ENCODE results near the gene LIAS. TPM values are rescaled to one million over a fixed set of nuclear protein-coding genes. Genes with fewer than 3 reads are reported as not detected.

LIAS gene
- total and polyA plus RNA-seq, 4 donors = 7.1 to 9.7 (median 9.5) TPM

- no peak for TF ChIP-seq HNF4A (conservative IDR thresholded peaks at IDR 0.05)
- TF ChIP-seq RXRA (IDR thresholded peaks at IDR 0.05) = no peak
- no peak for TF ChIP-seq SP1 (IDR thresholded peaks at IDR 0.05)
- no peak for TF ChIP-seq GABPA (IDR thresholded peaks at IDR 0.05 in 1 of 2, conservative IDR thresholded peaks at IDR 0.05 in 1 of 2)
Measured at GRCh38 chr4:39495446-39496213, 36.8 kb downstream of the LIAS start (continued).

DNA sequence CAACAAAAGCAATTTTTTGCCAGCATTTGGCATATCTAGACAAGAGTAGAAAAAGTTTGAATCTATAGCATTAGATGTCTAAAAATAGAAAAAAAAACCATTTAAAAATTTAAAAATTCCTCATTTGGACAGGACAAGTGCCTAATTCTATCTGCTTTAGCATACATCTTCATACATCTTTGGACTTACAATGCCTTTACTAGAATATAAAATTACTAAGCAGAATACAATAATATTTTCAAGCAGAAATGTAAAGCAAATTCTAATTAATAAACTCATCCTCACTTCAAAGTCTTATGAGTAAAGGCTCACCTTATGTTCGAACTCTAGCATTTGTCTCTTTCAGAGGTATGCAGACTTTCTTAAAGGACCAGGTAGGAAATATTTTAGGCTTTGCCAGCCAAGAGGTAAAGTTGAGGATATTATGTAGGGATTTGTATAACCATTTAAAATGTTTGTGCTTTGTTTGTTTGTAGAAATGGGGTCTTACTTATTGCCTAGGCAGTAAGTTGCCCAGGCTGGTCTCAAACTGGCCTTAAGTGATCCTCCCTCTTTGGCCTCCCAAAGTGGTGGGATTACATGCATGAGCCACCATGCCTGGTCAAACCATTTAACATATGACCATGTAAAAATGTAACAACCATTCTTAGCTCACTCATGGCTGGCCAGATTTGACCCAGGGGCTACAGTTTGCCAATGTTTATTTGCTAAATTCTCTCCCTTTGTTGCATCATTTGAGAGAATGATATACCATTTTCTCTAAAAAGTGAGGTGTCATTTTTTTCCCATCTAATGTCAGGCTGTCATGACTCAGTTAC is 39.3 kb downstream of the LIAS start:
- no peak overlapping the region for H3K4me3 ChIP-seq (ENCODE audit: low read depth in 1 of 3, low read length in 3 of 3)
- peaks cover 12 to 35% (median 31%) of the 10 kb centered on the region in 4 donors for H3K36me3 ChIP-seq (ENCODE audit: control insufficient read depth in 4 of 4, insufficient read depth in 3 of 4, low read depth in 1 of 4, low read length in 3 of 4)
- H3K27ac ChIP-seq (ENCODE audit: low read depth in 1 of 2, low read length in 2 of 2) = no peak overlapping the region
- TF ChIP-seq TAF1 (conservative IDR thresholded peaks at IDR 0.05) = no peak
- TF ChIP-seq, protein P1, sequence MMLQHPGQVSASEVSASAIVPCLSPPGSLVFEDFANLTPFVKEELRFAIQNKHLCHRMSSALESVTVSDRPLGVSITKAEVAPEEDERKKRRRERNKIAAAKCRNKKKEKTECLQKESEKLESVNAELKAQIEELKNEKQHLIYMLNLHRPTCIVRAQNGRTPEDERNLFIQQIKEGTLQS (IDR thresholded peaks at IDR 0.05) = no peak
- TF ChIP-seq RAD21 (IDR thresholded peaks at IDR 0.05) = no peak
- TF ChIP-seq ZBTB33 (IDR thresholded peaks at IDR 0.05) = no peak
- TF ChIP-seq FOXA1 (IDR thresholded peaks at IDR 0.05) = no peak
- H3K9ac ChIP-seq (ENCODE audit: low read depth in 1 of 2, low read length in 2 of 2) = no peak overlapping the region
- WGBS = 96% methylated on average over 1 of the region's 1 CpG
- DNase-seq (ENCODE audit: low spot score) = no peak
- no peaks in the 10 kb centered on the region for H3K9me3 ChIP-seq (ENCODE audit: control insufficient read depth in 4 of 4, low read length in 3 of 4)
- peaks cover 0 to 3% (median 1%) of the 10 kb centered on the region in 4 donors for H3K4me1 ChIP-seq (ENCODE audit: control insufficient read depth in 4 of 4, insufficient read depth in 4 of 4, low read length in 3 of 4)
- H3K27me3 ChIP-seq (ENCODE audit: control insufficient read depth in 4 of 4, insufficient read depth in 4 of 4, low read length in 3 of 4) = no peaks in the 10 kb centered on the region

DNA sequence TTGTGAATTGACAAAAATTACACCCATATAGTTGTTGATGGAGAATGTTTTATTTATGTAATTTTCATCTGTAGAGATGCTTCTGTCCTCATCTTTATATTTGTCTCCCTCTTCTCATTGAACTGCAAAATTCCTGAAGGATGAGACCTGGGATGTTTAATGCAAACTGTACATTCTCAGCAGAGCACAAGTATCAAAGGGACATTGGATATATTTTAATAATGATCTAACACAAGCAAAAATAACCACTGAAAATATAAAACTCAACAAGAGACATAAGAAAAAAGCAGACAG is 39.8 kb downstream of the LIAS start:
- H3K27me3 ChIP-seq (ENCODE audit: control insufficient read depth in 4 of 4, insufficient read depth in 4 of 4, low read length in 3 of 4) = no peaks in the 10 kb centered on the region
- H3K4me3 ChIP-seq (ENCODE audit: low read depth in 1 of 3, low read length in 3 of 3) = no peak overlapping the region
- H3K9me3 ChIP-seq (ENCODE audit: control insufficient read depth in 4 of 4, low read length in 3 of 4) = no peaks in the 10 kb centered on the region
- no peak overlapping the region for H3K9ac ChIP-seq (ENCODE audit: low read depth in 1 of 2, low read length in 2 of 2)
- DNase-seq (ENCODE audit: low spot score) = no peak
- H3K4me1 ChIP-seq (ENCODE audit: control insufficient read depth in 4 of 4, insufficient read depth in 4 of 4, low read length in 3 of 4) = peaks cover 0 to 3% (median 1%) of the 10 kb centered on the region in 4 donors
- H3K27ac ChIP-seq (ENCODE audit: low read depth in 1 of 2, low read length in 2 of 2) = no peak overlapping the region
- no peak for TF ChIP-seq YY1 (IDR thresholded peaks at IDR 0.05)
- no peak for TF ChIP-seq CTCF (IDR thresholded peaks at IDR 0.05; ENCODE audit: low read depth, low read length, missing input control)
- no peak for TF ChIP-seq EGR1 (IDR thresholded peaks at IDR 0.05; ENCODE audit: low read depth in 2 of 2)
- H3K36me3 ChIP-seq (ENCODE audit: control insufficient read depth in 4 of 4, insufficient read depth in 3 of 4, low read depth in 1 of 4, low read length in 3 of 4) = peaks cover 14 to 40% (median 37%) of the 10 kb centered on the region in 4 donors
